Germinal center (tissue), 1 donor: ENCODE measurements around the gene AKAP13.

Experiments used
- DNase-seq: peaks from one replicate; pipeline ENCODE4 v3.0.0; 2012; ENCODE audit warnings: mixed read lengths, low spot score

AKAP13 gene

DNA sequence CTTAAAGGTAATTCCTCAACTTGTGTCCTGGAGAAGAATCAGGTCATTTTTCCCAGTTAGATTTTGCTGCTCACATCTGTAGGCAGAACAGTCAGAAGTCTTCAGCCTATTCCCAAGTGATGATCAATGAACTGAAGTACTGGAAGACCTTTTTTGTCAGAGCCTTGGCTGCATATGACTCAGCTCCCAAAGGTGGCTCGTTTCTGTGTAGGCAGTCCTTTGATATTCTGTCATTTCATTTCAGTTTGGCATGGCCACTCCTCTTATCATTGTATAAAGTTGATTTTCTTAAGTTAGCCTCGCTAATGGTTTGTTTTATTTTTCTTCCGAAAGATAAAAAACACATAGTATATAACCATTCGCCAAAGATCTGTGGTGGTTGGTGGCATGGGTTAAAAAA is 323.7 kb downstream of the AKAP13 start:
- no peak for DNase-seq

DNA sequence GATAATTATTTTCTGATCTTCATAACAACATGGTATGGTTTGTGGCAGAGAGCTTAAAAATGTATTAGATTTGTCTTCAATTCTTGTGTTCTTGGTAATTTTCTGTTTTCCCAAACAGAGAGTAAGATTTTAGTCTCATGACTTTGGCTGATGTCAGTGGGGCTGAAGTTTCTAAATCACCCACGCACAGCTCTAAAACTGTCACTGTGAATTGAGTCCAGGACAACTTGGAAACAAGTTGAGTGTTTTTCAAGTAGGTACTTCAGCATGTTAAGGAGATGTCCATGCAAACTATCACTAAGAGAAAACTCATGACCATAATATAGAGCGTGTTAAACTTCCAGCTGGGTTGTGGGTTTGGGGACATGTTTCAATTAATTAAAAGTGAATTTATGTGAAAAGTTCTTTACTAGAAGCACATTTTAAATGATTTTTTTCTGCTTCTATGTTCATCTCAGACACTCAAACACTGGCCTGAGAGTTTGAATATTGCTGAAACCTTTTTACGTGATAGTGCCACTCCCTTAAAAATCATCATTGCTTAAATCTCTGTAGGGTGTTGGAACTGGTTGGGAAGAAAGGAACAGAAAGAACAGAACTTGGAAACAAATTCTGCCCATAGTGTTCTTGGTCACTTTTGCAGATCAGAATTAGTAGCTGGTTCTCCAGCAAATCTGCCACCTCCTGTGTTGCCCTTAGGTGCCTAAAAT is 324.5 kb downstream of the AKAP13 start:
- DNase-seq, result no peak

DNA sequence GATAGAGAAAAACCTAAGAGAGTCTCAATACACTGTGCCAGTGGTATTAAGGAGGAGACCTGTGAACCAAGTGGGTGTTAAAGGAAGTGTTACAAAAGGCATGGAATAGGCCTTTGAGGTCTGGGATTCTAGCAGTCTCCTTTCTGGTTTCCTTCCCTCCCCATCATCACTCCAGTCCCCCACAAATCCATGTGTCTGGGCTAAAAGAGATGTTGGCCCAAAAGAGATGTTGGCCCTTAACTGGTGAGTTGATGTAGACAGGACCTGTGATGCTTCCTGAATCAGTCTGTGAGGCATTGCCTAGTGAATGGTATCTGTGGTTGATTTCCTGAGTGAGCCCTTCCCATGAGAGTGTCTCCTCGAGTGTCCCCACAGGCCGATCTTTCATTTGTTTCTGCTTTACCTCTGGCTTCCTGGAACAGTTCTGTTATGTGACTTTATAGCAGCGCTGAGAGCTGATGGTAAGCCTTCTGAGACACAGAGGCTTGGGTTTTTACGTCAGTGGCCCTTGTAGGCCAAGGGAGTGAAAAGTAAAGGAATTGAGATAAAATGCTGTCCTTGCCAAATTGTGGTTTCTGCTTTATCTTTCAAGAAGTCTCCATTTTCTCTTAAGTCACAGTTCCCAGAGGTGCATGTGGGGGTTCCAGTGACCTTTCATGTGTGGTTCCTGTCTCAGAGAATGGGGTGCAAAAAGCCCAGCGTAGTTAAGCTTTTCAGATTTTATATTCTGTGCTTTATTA is 326.5 kb downstream of the AKAP13 start:
- no peak for DNase-seq

DNA sequence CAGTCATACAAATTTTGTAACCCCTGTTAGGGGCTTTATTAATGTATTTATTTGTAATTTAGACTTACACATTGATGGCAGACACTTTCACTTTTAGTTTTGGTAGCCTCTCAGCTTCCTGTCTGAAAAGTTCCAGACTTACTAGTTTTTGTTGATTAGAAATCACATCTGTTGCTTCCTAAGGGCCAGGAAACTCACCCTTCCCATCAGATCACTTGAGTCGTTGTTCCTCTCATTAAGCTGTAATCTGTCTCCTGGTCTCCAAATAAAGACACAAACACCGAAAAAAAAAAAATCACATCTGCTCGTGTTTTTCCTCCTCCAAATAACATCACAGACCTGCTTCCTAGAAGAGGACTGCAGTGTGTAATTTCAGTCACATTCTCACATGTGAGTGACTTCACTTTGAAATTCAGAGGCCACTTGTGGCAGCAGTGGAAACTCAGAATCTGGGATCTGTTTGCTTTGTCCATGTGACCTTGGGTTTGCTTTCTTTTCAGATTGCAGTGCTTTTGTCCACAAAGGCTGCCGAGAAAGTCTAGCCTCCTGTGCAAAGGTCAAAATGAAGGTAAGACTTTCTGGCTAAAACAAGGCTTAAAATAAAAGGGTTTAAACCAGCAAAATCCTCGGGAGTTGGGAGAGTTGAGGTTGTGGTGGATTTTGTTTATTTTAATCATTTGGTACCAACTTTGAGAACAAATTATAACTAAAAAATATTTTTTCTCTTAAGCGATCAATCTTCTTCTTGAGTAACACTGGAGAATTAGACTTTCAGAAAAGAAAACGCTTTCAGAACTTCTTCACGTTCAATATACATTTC is 327.3 kb downstream of the AKAP13 start:
- no peak for DNase-seq

DNA sequence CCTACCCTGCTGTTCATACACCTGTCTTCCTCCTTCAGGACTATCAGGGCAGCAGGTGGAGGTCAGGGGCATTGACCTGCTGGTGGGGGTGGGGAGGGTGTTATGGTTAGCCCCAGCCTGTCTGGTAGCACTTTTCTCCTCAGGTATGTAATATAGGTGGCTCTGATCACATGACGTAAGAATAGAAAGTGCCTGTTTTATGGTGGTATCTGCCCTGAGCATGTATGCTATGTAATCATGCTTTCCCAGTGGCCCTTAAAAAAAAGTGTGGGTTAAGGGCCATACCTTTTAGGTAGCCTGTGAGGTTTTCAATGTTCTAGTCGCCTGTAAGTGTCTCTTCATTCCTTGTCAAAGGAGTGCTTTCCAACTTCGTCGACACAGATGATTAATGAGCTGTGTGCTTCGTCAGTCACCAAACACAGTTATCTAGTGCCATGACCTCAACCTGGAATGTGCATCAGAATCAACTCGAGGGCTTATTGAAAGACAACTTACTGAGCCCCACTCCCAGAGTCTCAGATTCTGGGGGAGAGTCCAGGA is 328.1 kb downstream of the AKAP13 start:
- DNase-seq, result no peak

DNA sequence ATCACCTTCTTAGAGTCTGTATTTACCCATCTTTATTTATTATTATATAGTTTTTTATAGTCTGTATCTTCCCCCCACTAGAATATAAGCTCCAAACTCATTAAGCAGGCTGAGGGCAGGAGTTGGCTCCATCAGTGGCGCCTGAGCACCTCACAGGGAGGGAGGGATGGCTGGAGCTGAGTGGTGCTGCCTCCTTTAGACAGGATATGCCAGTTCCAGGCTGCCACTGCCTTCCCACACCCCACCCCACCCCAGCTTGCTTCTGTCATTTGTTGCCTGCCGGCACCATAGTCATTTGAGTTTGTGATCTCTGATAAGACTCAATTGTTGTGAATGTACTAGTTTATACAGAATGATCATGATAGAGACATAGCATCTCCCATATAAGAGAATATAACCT is 328.8 kb downstream of the AKAP13 start:
- no peak for DNase-seq

DNA sequence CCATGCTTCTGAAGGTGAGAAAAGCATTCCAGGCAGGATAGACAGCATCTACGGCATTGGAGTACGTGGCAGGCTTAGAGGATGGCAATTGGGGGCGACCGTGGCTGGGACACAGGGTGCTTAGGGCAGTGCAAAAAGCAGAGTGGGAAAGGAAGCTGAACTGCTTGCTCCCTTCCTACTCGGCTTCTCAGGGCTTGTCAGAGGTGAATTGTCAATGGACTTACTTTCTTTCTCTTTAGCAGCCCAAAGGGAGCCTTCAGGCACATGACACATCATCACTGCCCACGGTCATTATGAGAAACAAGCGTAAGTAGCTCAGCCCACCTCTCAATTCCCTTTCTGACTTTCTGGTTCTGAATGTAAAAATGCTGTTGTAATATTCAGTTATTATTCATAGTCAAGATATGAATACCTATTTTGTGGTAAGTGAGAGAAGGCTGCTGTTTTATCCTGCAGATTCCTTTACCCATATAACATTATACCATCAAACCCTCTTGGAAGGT is 330.0 kb downstream of the AKAP13 start:
- no peak for DNase-seq

DNA sequence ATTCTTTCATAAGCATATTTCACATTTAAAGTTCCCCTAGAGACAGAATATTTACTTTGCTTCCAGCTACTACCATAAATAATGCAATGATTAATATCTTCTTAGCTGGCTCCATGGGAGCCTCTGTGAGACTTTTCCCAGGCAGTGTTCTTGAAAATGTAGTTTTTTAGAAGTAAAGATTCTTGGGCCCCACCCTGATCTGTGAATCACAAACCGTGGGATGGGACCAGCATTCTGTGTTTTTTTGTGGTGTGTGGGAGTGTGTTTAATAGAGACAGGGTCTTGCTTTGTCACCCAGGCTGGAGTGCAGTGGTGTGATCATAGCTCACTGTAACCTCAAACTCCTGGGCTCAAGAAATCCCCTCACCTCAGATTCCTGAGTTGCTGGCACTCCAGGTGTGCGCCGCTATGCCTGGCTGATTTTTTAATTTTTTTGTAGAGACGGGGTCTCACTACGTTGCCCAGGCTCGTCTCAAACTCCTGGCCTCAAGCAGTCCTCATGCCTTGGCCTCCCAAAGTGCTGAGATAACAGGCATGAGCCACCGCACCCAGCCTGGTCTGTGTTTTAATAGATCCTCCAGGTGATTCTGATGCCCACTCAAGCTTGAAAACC is 331.3 kb downstream of the AKAP13 start:
- no peak for DNase-seq

DNA sequence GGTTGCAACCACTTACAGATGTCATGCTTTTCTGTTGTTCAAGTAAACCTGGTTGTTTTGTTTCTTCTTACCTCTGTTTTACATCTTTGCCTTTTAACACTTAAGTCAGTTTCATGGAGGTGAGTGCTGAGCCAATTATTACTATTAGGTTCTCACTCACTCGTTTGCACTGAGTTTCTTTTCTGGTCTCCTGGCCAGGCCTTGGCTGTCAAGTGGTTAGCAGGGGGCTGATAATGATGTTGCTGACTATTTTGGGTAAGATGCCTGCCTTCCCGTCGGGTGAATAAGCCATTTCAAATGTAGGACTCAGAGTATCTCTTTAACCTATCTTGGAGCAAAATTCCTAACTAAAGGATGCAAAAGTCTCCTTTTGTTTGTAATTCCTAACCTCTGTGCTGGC is 335.9 kb downstream of the AKAP13 start:
- DNase-seq, result no peak

DNA sequence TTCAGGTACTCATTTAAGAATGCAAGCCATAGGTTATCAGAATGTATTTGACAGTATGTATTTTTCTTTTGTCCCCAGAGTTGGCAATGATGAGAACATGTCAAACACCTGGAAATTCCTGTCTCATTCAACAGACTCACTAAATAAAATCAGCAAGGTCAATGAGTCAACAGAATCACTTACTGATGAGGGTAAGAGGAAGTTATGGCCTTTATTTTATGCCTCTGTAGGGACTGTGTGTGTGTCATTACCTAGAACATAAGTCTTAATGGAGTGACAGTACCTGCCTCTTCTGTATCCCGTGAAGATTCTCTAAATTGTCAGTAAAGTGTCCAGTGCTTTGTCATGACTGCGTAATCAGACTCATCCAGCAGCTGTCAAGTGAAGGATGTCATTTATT is 336.8 kb downstream of the AKAP13 start:
- no peak for DNase-seq

DNA sequence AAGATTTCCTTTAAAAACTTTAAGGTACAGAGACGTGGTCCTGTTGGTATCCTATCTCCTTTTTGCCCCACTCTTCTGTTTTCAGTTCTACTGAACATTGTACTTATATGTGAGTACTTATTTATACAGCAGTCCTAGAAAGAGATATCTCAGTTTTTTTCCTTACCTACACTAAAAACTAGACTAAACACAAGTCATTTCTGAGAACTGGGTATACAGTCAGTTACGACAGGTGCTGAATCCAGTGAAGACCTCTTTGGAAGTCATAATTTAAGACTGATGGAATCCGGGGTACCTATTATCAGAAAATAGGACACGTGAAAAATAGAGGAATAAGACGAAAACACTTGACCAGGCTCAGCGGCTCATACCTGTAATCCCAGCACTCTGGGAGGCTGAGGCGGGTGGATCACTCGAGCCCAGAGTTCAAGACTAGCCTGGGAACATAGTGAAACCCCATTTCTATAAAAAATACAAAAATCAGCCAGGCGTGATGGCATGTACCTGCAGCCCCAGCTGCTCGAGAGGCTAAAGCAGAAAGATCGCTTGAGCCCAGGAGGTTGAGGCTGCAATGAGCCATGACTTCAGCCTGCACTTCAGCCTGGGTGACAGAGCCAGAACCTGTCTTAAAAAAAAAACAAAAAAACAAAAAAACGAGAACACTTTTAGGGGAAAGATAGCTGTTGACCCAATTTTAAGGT is 338.0 kb downstream of the AKAP13 start:
- DNase-seq, result no peak

DNA sequence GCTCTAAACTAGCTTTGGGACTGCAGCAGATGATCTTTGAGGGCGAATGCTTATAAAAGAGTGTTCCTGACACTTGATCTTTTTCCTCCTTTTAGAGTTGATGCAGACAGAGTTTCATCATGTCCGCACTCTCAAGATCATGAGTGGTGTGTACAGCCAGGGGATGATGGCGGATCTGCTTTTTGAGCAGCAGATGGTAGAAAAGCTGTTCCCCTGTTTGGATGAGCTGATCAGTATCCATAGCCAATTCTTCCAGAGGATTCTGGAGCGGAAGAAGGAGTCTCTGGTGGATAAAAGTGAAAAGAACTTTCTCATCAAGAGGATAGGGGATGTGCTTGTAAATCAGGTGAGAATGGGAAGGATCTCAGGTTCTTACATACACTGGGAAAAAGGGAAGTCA is 338.6 kb downstream of the AKAP13 start:
- no peak for DNase-seq

DNA sequence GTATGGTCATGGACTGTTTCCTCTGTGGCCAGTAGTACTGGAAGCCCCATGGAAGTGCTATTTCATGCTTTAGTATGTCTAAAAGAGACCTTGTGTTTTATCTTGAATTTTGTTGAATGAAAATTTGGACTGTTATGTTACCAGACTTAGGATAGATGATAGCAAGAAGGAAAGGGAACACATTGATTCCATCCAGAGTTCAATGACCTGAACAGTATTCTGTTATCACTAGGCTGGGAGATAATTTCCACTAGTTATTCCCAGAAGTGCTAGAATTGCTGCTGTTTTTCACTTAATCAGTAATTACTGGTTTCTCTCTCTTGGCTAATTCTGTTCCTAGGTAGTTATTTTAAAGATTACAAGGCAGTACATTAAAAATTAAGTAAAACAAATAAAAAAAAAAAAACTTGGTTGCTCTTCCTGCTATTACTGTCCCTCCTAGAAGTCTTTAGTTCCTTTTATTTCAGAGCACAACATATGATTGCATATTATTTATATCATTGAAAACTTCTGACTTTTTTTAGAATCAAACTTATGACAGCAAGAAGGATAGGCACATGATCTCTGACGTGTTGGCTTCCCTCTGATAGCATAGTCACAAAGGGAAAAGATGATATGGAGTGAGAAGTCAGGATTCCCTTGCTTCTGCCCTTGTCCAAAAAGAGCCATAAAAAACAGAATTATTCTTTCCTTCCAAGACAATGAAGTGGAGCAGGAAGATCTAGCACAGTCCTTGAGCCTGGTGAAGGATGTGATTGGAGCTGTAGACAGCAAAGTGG is 342.2 kb downstream of the AKAP13 start:
- no peak for DNase-seq

DNA sequence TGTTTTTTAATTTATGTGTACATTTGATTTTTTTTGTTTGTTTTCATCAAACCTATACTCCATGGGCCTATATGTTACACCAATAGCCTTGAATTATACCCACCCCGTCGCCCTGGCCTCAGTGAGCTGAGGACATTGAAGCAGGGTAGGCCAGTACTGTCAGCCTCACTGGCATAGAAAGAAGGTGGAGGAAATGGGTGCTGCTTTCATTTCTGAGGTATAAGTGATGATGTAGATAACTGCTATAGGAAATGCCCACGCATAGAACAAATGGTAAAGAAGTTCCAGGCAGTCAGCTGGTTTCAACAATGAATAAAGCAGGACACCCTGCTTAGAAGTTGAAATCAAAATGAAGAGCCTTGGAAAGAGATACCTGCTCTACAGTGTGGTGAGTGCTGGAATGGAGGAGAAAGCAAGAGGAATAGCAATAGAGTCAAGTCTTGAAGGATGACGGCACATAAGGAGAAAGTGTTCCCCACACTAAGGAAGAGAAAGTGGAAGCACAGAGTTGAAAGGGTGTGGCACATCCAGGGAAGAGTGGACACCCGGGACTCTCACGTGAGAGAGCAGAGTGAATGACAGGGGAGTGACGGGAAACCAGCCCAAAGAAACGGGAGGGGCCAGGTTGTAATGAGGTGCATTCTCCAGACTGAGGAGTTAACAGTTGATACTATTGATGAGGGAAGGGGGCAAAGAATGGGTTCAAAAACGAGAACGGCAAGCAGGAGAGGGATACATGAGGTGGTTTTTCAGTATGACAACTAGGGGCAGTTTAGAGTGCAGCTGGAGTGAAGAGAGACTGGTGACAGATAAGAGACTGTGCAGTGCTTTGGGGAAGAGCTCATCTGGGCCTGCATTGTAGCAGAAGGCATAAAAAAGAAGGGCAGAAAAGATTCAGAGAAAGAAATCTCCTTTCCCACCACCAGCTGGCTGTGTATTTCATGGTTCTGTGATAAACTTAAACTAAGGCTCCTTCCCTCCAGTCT is 343.9 kb downstream of the AKAP13 start:
- DNase-seq, result no peak

DNA sequence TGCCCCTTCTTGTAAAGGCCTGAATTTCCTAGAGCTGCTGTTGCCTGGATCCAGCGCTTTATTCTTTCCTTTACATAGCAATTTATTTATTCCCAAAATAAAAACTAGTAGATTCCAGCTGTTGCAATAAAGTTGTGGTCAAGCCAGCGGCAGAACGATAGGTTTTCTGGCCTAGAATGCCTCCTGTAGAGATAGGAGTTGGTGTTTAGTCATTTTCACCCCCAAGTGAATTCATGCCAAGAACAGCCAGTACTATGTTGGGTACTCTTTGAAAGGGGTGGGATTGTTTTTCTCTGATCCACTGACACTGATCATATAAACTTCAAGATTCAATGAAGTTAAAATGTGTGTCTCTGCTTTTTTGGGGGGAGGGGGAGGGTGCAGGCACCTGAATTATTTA is 344.6 kb downstream of the AKAP13 start:
- DNase-seq, result no peak

DNA sequence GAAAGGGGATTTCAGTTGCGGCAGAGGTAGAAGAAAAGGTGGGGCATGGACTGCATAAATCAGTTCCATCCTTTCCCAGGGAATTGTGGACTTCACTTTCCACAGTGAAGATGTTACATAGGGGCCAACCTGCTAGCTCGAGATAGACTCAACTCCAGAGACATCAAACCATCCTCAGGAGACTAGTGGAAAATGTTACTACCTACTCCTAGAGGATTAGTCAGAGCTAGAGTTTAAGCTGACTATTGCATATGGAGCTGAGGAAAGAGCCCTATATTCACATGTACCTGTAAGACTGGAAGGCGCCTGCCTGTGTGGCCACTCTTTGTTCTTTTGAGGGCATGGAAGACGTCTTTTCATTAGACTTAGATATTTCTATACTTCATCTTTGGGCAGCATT is 345.2 kb downstream of the AKAP13 start:
- no peak for DNase-seq

DNA sequence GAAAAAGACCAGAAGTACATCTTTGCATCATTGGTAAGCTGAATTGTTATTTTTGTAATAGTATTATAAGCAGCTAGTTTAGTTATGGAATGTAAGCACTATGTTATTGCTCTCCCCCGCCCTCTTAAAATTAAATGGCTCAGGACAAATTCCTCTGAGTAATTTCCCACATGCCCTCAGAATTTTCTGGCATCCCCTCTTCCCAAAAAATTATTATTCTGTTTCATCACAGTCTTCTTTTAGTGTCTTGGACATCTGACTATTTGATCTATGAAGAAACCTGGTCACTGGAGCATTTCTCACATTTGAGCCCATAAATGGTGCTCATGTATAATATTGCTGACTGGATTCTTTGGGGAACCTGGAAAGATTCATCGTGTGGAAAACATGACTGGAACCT is 346.1 kb downstream of the AKAP13 start:
- DNase-seq, result no peak

DNA sequence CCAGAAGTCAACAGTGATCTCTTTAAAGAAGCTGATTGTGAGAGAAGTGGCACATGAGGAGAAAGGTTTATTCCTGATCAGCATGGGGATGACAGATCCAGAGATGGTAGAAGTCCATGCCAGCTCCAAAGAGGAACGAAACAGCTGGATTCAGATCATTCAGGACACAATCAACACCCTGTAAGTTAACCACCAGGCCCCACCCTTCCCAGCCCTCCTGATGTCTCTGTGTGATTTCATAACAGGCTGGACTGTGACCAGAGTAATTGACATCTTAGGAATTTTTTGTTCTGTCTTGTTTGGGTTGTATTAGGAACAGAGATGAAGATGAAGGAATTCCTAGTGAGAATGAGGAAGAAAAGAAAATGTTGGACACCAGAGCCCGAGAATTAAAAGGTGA is 346.7 kb downstream of the AKAP13 start:
- no peak for DNase-seq
